ENCODE measurements around the gene SLC16A3.
"Not testable (repeated sequence)": the region's sequence is repeated elsewhere in the genome, so short reads cannot be mapped to it uniquely, and the experiment has no call there.

GRCh38 chr17:82254096-82254495 is 25.3 kb downstream of the SLC16A3 start:
- TF ChIP-seq POLR2A (conservative IDR thresholded peaks at IDR 0.05); EGR1 (conservative IDR thresholded peaks at IDR 0.05); MAX (CRISPR knock-in tag; IDR thresholded peaks at IDR 0.05); KAT7 (CRISPR knock-in tag; IDR thresholded peaks at IDR 0.05; ENCODE audit: borderline replicate concordance); KLF16 (IDR thresholded peaks at IDR 0.05); SRF (CRISPR knock-in tag; IDR thresholded peaks at IDR 0.05); PCBP2 (IDR thresholded peaks at IDR 0.05; ENCODE audit: low read depth, low read length, poor library complexity, severe bottlenecking); PRDM10 (IDR thresholded peaks at IDR 0.05; ENCODE audit: partially characterized antibody); ZNF778 (CRISPR knock-in tag; IDR thresholded peaks at IDR 0.05): not testable (repeated sequence)
- TF ChIP-seq, protein P1, sequence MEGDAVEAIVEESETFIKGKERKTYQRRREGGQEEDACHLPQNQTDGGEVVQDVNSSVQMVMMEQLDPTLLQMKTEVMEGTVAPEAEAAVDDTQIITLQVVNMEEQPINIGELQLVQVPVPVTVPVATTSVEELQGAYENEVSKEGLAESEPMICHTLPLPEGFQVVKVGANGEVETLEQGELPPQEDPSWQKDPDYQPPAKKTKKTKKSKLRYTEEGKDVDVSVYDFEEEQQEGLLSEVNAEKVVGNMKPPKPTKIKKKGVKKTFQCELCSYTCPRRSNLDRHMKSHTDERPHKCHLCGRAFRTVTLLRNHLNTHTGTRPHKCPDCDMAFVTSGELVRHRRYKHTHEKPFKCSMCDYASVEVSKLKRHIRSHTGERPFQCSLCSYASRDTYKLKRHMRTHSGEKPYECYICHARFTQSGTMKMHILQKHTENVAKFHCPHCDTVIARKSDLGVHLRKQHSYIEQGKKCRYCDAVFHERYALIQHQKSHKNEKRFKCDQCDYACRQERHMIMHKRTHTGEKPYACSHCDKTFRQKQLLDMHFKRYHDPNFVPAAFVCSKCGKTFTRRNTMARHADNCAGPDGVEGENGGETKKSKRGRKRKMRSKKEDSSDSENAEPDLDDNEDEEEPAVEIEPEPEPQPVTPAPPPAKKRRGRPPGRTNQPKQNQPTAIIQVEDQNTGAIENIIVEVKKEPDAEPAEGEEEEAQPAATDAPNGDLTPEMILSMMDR (IDR thresholded peaks at IDR 0.05 in 2 of 3, conservative IDR thresholded peaks at IDR 0.05 in 1 of 3; ENCODE audit: insufficient read depth in 2 of 3, low read depth in 1 of 3, low read length in 3 of 3), result not testable (repeated sequence)
- TF ChIP-seq, protein P2, sequence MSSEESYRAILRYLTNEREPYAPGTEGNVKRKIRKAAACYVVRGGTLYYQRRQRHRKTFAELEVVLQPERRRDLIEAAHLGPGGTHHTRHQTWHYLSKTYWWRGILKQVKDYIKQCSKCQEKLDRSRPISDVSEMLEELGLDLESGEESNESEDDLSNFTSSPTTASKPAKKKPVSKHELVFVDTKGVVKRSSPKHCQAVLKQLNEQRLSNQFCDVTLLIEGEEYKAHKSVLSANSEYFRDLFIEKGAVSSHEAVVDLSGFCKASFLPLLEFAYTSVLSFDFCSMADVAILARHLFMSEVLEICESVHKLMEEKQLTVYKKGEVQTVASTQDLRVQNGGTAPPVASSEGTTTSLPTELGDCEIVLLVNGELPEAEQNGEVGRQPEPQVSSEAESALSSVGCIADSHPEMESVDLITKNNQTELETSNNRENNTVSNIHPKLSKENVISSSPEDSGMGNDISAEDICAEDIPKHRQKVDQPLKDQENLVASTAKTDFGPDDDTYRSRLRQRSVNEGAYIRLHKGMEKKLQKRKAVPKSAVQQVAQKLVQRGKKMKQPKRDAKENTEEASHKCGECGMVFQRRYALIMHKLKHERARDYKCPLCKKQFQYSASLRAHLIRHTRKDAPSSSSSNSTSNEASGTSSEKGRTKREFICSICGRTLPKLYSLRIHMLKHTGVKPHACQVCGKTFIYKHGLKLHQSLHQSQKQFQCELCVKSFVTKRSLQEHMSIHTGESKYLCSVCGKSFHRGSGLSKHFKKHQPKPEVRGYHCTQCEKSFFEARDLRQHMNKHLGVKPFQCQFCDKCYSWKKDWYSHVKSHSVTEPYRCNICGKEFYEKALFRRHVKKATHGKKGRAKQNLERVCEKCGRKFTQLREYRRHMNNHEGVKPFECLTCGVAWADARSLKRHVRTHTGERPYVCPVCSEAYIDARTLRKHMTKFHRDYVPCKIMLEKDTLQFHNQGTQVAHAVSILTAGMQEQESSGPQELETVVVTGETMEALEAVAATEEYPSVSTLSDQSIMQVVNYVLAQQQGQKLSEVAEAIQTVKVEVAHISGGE (CRISPR knock-in tag; IDR thresholded peaks at IDR 0.05), result not testable (repeated sequence)
